PC-3 (cell line): ENCODE results near the gene APOL1. TPM values are rescaled to one million over a fixed set of nuclear protein-coding genes. Genes with fewer than 3 reads are reported as not detected.

Experiments used
- ATAC-seq: fragments of 200-7000 bp; cut with Tn5 transposase; 2 replicates; pipeline ENCODE4 v1.9.1; 2020; ENCODE audit warnings: mild to moderate bottlenecking, moderate library complexity
- BruUV-seq: library from RNA; stranded (reverse); fragments of 400-500 nt; replicated peaks from 2 replicates; lab custom pipeline; 2021; lab: Mats Ljungman, UMichigan
- CTCF ChIA-PET: fragments of 300-600 bp; sonication (Branson Sonifier 250); formaldehyde crosslinking; loops from one replicate; lab custom pipeline; 2022; ENCODE audit warnings: antibody characterized with exemption; lab: Charles Lee
- POLR2A ChIA-PET: fragments of 300-600 bp; sonication (Branson Sonifier 250); formaldehyde crosslinking; loops from one replicate; lab custom pipeline; 2022; ENCODE audit warnings: antibody characterized with exemption; ENCODE audit not compliant: unreplicated experiment; lab: Charles Lee
- DNase-seq: peaks from one replicate; pipeline ENCODE4 v3.0.0-alpha.2; 2015
- H2AFZ ChIP-seq: fragments of 300-600 bp; sonication (generic); 2 replicates; pipeline ENCODE4 v1.6.0; 2016; ENCODE audit warnings: antibody characterized with exemption, low read length
- H3F3A ChIP-seq: fragments of 300-600 bp; sonication (generic); one replicate; pipeline ENCODE4 v1.6.0; 2017; ENCODE audit warnings: antibody characterized with exemption, low read length, control low read depth, mild to moderate bottlenecking; ENCODE audit not compliant: unreplicated experiment
- H3K27ac ChIP-seq: fragments of 300-600 bp; sonication (generic); 2 replicates; pipeline ENCODE4 v1.5.1; 2016; ENCODE audit warnings: mild to moderate bottlenecking, low read length
- H3K27me3 ChIP-seq: fragments of 300-600 bp; sonication (generic); 2 replicates; pipeline ENCODE4 v1.6.1; 2016; ENCODE audit warnings: low read length, mixed read lengths
- H3K36me3 ChIP-seq: fragments of 300-600 bp; sonication (generic); 2 replicates; pipeline ENCODE4 v1.6.1; 2016; ENCODE audit warnings: low read depth, mixed run types, low read length, mixed read lengths
- H3K4me1 ChIP-seq: fragments of 300-600 bp; sonication (generic); 2 replicates; pipeline ENCODE4 v1.5.1; 2016; ENCODE audit warnings: low read length; ENCODE audit not compliant: insufficient read depth
- H3K4me2 ChIP-seq: fragments of 300-600 bp; sonication (generic); 2 replicates; pipeline ENCODE4 v1.6.0; 2016; ENCODE audit warnings: low read length
- H3K4me3 ChIP-seq: fragments of 300-600 bp; sonication (generic); 2 replicates; pipeline ENCODE4 v1.5.1; 2016; ENCODE audit warnings: mild to moderate bottlenecking, low read length, mixed read lengths
- H3K79me2 ChIP-seq: fragments of 300-600 bp; sonication (generic); 2 replicates; pipeline ENCODE4 v1.6.1; 2017; ENCODE audit warnings: low read length, mixed read lengths
- H3K9ac ChIP-seq: fragments of 300-600 bp; sonication (generic); 2 replicates; pipeline ENCODE4 v1.6.0; 2016; ENCODE audit warnings: mild to moderate bottlenecking, low read length
- H3K9me2 ChIP-seq: fragments of 300-600 bp; sonication (generic); replicated peaks from 2 replicates; pipeline ENCODE4 v1.6.1; 2016; ENCODE audit warnings: mixed run types, low read length, mixed read lengths
- H3K9me3 ChIP-seq: fragments of 300-600 bp; sonication (generic); 2 replicates; pipeline ENCODE4 v1.6.1; 2016; ENCODE audit warnings: low read length, mixed read lengths
- H4K20me1 ChIP-seq: fragments of 300-600 bp; sonication (generic); 2 replicates; pipeline ENCODE4 v1.6.1; 2016; ENCODE audit warnings: low read length, mixed read lengths
- CTCF ChIP-seq: fragments of 300-600 bp; sonication (generic); conservative IDR thresholded peaks from 2 replicates; pipeline ENCODE4 v1.5.1; 2017; ENCODE audit warnings: antibody characterized with exemption, low read depth, mild to moderate bottlenecking, low read length
- EZH2 ChIP-seq: fragments of 300-600 bp; sonication (generic); IDR thresholded peaks from one replicate; pipeline ENCODE4 v1.6.1; 2017; ENCODE audit warnings: antibody characterized with exemption, mild to moderate bottlenecking, low read length; ENCODE audit not compliant: unreplicated experiment
- EZH2phosphoT487 ChIP-seq: fragments of 300-600 bp; sonication (generic); IDR thresholded peaks from 2 replicates; pipeline ENCODE4 v1.6.1; 2018; ENCODE audit warnings: mild to moderate bottlenecking, antibody characterized with exemption, low read length, borderline replicate concordance
- intact Hi-C: fragments of 100-400 bp; cut with micrococcal nuclease; formaldehyde crosslinking; loops from 2 replicates; pipeline ENCODE4 v1.9.0; 2023
- total RNA-seq: library from RNA; depleted of rRNA; stranded (reverse); fragments of >200 nt; gene quantifications from 2 replicates; pipeline ENCODE4 v1.2.3, GENCODE V29; 2014

The APOL1 gene
- total RNA-seq, 1 experiment from 2014 or later, result not detected

GRCh38 chr22:36234919-36235318 lies 18.0 kb upstream of the APOL1 start:
- Histone ChIP-seq H3K4me2 (no peak overlapping the region), H3F3A (no peaks in the 10 kb centered on the region), H3K27ac (no peak overlapping the region), H3K36me3 (no peaks in the 10 kb centered on the region; the same call in 1 of the 2 replicates), H3K9ac (no peak overlapping the region), H3K79me2 (peaks cover 24% of the 10 kb centered on the region), H4K20me1 (no peaks in the 10 kb centered on the region), H2AFZ (no peak overlapping the region), H3K4me1 (peaks cover 17% of the 10 kb centered on the region), H3K4me3 (no peak overlapping the region), H3K27me3 (no peaks in the 10 kb centered on the region), H3K9me3 (no peaks in the 10 kb centered on the region), H3K9me2 (no peaks in the 10 kb centered on the region)
- TF ChIP-seq EZH2phosphoT487 (no peak), EZH2 (no peak), CTCF (no peak)
- DNase-seq, result no peak
- no TSS peak for BruUV-seq
- CTCF ChIA-PET, result no interaction called here
- no peak for ATAC-seq
- POLR2A ChIA-PET, result no interaction called here
- intact Hi-C loops, result loop anchor here (5.0 kb wide), 1 partner anchor 38 kb away; no protein-coding TSS in a partner anchor

GRCh38 chr22:36235585-36235984 lies 17.3 kb upstream of the APOL1 start:
- Histone ChIP-seq H4K20me1 (no peaks in the 10 kb centered on the region), H3K9ac (no peak overlapping the region), H3K27ac (no peak overlapping the region), H3F3A (no peaks in the 10 kb centered on the region), H3K9me2 (no peaks in the 10 kb centered on the region), H3K27me3 (no peaks in the 10 kb centered on the region), H3K4me3 (no peak overlapping the region), H3K4me2 (no peak overlapping the region), H2AFZ (no peak overlapping the region), H3K79me2 (peaks cover 24% of the 10 kb centered on the region), H3K36me3 (no peaks in the 10 kb centered on the region; the same call in 1 of the 2 replicates), H3K9me3 (no peaks in the 10 kb centered on the region), H3K4me1 (peaks cover 18% of the 10 kb centered on the region)
- intact Hi-C loops, result loop anchor here (5.0 kb wide), 1 partner anchor 38 kb away; no protein-coding TSS in a partner anchor
- ChIA-PET POLR2A (no interaction called here), CTCF (no interaction called here)
- TF ChIP-seq EZH2phosphoT487, result no peak
- no peak for TF ChIP-seq EZH2
- no peak for TF ChIP-seq CTCF
- BruUV-seq, result no TSS peak
- DNase-seq, result no peak
- no peak for ATAC-seq

- H3F3A ChIP-seq, result no peaks in the 10 kb centered on the region
- intact Hi-C loops, result loop anchor here (5.0 kb wide), 1 partner anchor 39 kb away; no protein-coding TSS in a partner anchor
- H3K4me1 ChIP-seq, result peaks cover 18% of the 10 kb centered on the region
- CTCF ChIA-PET, result no interaction called here
- DNase-seq, result no peak
- no peak overlapping the region for H3K4me2 ChIP-seq
- no peak overlapping the region for H3K27ac ChIP-seq
- no peak for TF ChIP-seq EZH2phosphoT487
- no peak for TF ChIP-seq CTCF
- TF ChIP-seq EZH2, result no peak
- no peak overlapping the region for H3K4me3 ChIP-seq
- no TSS peak for BruUV-seq
- no peaks in the 10 kb centered on the region for H4K20me1 ChIP-seq
- H3K36me3 ChIP-seq, result no peaks in the 10 kb centered on the region; the same call in 1 of the 2 replicates
- peaks cover 24% of the 10 kb centered on the region for H3K79me2 ChIP-seq
- H3K9me2 ChIP-seq, result no peaks in the 10 kb centered on the region
- H3K9ac ChIP-seq, result no peak overlapping the region
- no peak for ATAC-seq
- H3K27me3 ChIP-seq, result no peaks in the 10 kb centered on the region
- no peak overlapping the region for H2AFZ ChIP-seq
- no peaks in the 10 kb centered on the region for H3K9me3 ChIP-seq
- POLR2A ChIA-PET, result no interaction called here
These were observed 16.3 kb upstream of the APOL1 start for GRCh38 chr22:36236388-36237319.
